Activated T-cell treated with anti-CD3 and anti-CD28 coated beads, Interleukin-2, amount 50 U/mL, for 24 hours (primary cell): ENCODE data around the gene GPR55.

Source experiments
- DNase-seq: peaks from one replicate; pipeline ENCODE4 v3.0.0-alpha.2; 2020
- H3K27ac Mint-ChIP-seq: 2 replicates; pipeline ENCODE4 v1.8.0; 2020; ENCODE audit warnings: mild to moderate bottlenecking, mixed read lengths
- H3K27me3 Mint-ChIP-seq: 2 replicates; pipeline ENCODE4 v1.8.0; 2020; ENCODE audit warnings: mixed read lengths
- H3K36me3 Mint-ChIP-seq: 2 replicates; pipeline ENCODE4 v1.8.0; 2020; ENCODE audit warnings: low read depth, mixed read lengths
- H3K4me1 Mint-ChIP-seq: 2 replicates; pipeline ENCODE4 v1.8.0; 2020; ENCODE audit warnings: low read depth, mixed read lengths
- H3K4me3 Mint-ChIP-seq: 2 replicates; pipeline ENCODE4 v1.8.0; 2020; ENCODE audit warnings: mild to moderate bottlenecking, moderate library complexity, mixed read lengths
- H3K9me3 Mint-ChIP-seq: 2 replicates; pipeline ENCODE4 v1.8.0; 2020; ENCODE audit warnings: mixed read lengths

The GPR55 gene

GRCh38 chr2:230908595-230909191 is 16.3 kb downstream of the GPR55 start:
- H3K9me3 Mint-ChIP-seq: no peaks in the 10 kb centered on the region
- DNase-seq: peak; percentile 68
- H3K36me3 Mint-ChIP-seq: peaks cover 19% of the 10 kb centered on the region
- peaks cover 82% of the 10 kb centered on the region for H3K4me1 Mint-ChIP-seq
- peak overlapping the region; percentile 87 for H3K27ac Mint-ChIP-seq
- peaks cover 11% of the 10 kb centered on the region for H3K27me3 Mint-ChIP-seq
- H3K4me3 Mint-ChIP-seq: peak overlapping the region; percentile 69

- H3K9me3 Mint-ChIP-seq: no peaks in the 10 kb centered on the region
- peaks cover 19% of the 10 kb centered on the region for H3K36me3 Mint-ChIP-seq
- peaks cover 82% of the 10 kb centered on the region for H3K4me1 Mint-ChIP-seq
- no peak for DNase-seq
- H3K4me3 Mint-ChIP-seq: peak overlapping the region; percentile 69
- peak overlapping the region; percentile 87 for H3K27ac Mint-ChIP-seq
- peaks cover 16% of the 10 kb centered on the region for H3K27me3 Mint-ChIP-seq
Observed at GRCh38 chr2:230908092-230908594, 16.9 kb downstream of the GPR55 start.

- H3K36me3 Mint-ChIP-seq: peaks cover 19% of the 10 kb centered on the region
- DNase-seq: peak; percentile 31
- H3K4me3 Mint-ChIP-seq: peak overlapping the region; percentile 69
- H3K9me3 Mint-ChIP-seq: no peaks in the 10 kb centered on the region
- H3K27ac Mint-ChIP-seq: peak overlapping the region; percentile 34
- H3K4me1 Mint-ChIP-seq: peaks cover 88% of the 10 kb centered on the region
- peaks cover 21% of the 10 kb centered on the region for H3K27me3 Mint-ChIP-seq
Observed at GRCh38 chr2:230907361-230908091, 17.5 kb downstream of the GPR55 start.

- Mint-ChIP-seq H3K4me3 (peak overlapping the region; percentile 69), H3K4me1 (peaks cover 92% of the 10 kb centered on the region)
- peak; percentile 36 for DNase-seq
Observed at GRCh38 chr2:230906471-230907230, 18.4 kb downstream of the GPR55 start.

GRCh38 chr2:230905448-230906421 is 19.3 kb downstream of the GPR55 start:
- peak overlapping the region; percentile 85 for H3K27ac Mint-ChIP-seq
- peak; percentile 87 for DNase-seq

More at GRCh38 chr2:230906471-230907230, 18.4 kb downstream of the GPR55 start:
- Mint-ChIP-seq H3K27me3 (peaks cover 21% of the 10 kb centered on the region), H3K27ac (peak overlapping the region; percentile 85), H3K9me3 (no peaks in the 10 kb centered on the region), H3K36me3 (peaks cover 19% of the 10 kb centered on the region)

GRCh38 chr2:230904856-230905447 is 20.1 kb downstream of the GPR55 start:
- H3K9me3 Mint-ChIP-seq: no peaks in the 10 kb centered on the region
- peaks cover 85% of the 10 kb centered on the region for H3K4me1 Mint-ChIP-seq
- H3K4me3 Mint-ChIP-seq: peak overlapping the region; percentile 69
- peak overlapping the region; percentile 85 for H3K27ac Mint-ChIP-seq
- H3K36me3 Mint-ChIP-seq: peaks cover 12% of the 10 kb centered on the region
- DNase-seq: no peak
- peaks cover 20% of the 10 kb centered on the region for H3K27me3 Mint-ChIP-seq

More at GRCh38 chr2:230905448-230906421, 19.3 kb downstream of the GPR55 start:
- peaks cover 18% of the 10 kb centered on the region for H3K27me3 Mint-ChIP-seq
- peak overlapping the region; percentile 69 for H3K4me3 Mint-ChIP-seq
- peaks cover 19% of the 10 kb centered on the region for H3K36me3 Mint-ChIP-seq
- no peaks in the 10 kb centered on the region for H3K9me3 Mint-ChIP-seq
- peaks cover 87% of the 10 kb centered on the region for H3K4me1 Mint-ChIP-seq

- peaks cover 83% of the 10 kb centered on the region for H3K4me1 Mint-ChIP-seq
- peaks cover 4% of the 10 kb centered on the region for H3K36me3 Mint-ChIP-seq
- no peak overlapping the region for H3K4me3 Mint-ChIP-seq
- H3K9me3 Mint-ChIP-seq: no peaks in the 10 kb centered on the region
- no peak overlapping the region for H3K27ac Mint-ChIP-seq
- DNase-seq: peak; percentile 32
- peaks cover 20% of the 10 kb centered on the region for H3K27me3 Mint-ChIP-seq
Observed at GRCh38 chr2:230903231-230904150, 21.6 kb downstream of the GPR55 start.

- peaks cover 3% of the 10 kb centered on the region for H3K36me3 Mint-ChIP-seq
- no peaks in the 10 kb centered on the region for H3K9me3 Mint-ChIP-seq
- H3K27me3 Mint-ChIP-seq: peaks cover 24% of the 10 kb centered on the region
- DNase-seq: peak; percentile 75
- no peak overlapping the region for H3K4me3 Mint-ChIP-seq
- H3K27ac Mint-ChIP-seq: no peak overlapping the region
- peaks cover 72% of the 10 kb centered on the region for H3K4me1 Mint-ChIP-seq
Observed at GRCh38 chr2:230902180-230902899, 22.7 kb downstream of the GPR55 start.

GRCh38 chr2:230901006-230901405 is 24.0 kb downstream of the GPR55 start:
- DNase-seq: peak; percentile 22
- Mint-ChIP-seq H3K27me3 (peaks cover 24% of the 10 kb centered on the region), H3K27ac (no peak overlapping the region), H3K9me3 (no peaks in the 10 kb centered on the region), H3K36me3 (no peaks in the 10 kb centered on the region), H3K4me3 (no peak overlapping the region), H3K4me1 (peaks cover 58% of the 10 kb centered on the region)

GRCh38 chr2:230900336-230900995 is 24.6 kb downstream of the GPR55 start:
- peak; percentile 32 for DNase-seq
- Mint-ChIP-seq H3K27me3 (peaks cover 24% of the 10 kb centered on the region), H3K36me3 (no peaks in the 10 kb centered on the region), H3K4me3 (no peak overlapping the region), H3K9me3 (no peaks in the 10 kb centered on the region), H3K27ac (no peak overlapping the region), H3K4me1 (peaks cover 56% of the 10 kb centered on the region)

- H3K9me3 Mint-ChIP-seq: no peaks in the 10 kb centered on the region
- H3K27me3 Mint-ChIP-seq: peaks cover 24% of the 10 kb centered on the region
- H3K36me3 Mint-ChIP-seq: no peaks in the 10 kb centered on the region
- H3K27ac Mint-ChIP-seq: no peak overlapping the region
- DNase-seq: peak; percentile 58
- H3K4me1 Mint-ChIP-seq: peaks cover 53% of the 10 kb centered on the region
- H3K4me3 Mint-ChIP-seq: no peak overlapping the region
Observed at GRCh38 chr2:230899786-230900185, 25.3 kb downstream of the GPR55 start.

- peaks cover 53% of the 10 kb centered on the region for H3K4me1 Mint-ChIP-seq
- DNase-seq: peak; percentile 34
- no peaks in the 10 kb centered on the region for H3K36me3 Mint-ChIP-seq
- H3K4me3 Mint-ChIP-seq: no peak overlapping the region
- peaks cover 24% of the 10 kb centered on the region for H3K27me3 Mint-ChIP-seq
- H3K27ac Mint-ChIP-seq: no peak overlapping the region
- H3K9me3 Mint-ChIP-seq: no peaks in the 10 kb centered on the region
Observed at GRCh38 chr2:230899287-230899686, 25.8 kb downstream of the GPR55 start.
